HL-60 (cell line): ENCODE measurements around the gene JAML.

Experiments used
- CTCF ChIP-seq: IDR thresholded peaks from one replicate; pipeline ENCODE4 v1.5.1; 2011; ENCODE audit warnings: low read length, control low read depth, inconsistent platforms; ENCODE audit not compliant: insufficient read depth
- POLR2AphosphoS5 ChIP-seq: IDR thresholded peaks from 2 replicates; pipeline ENCODE4 v1.6.1; 2012; ENCODE audit warnings: low read depth
- REST ChIP-seq: IDR thresholded peaks from 2 replicates; pipeline ENCODE4 v1.6.1; 2012; ENCODE audit warnings: low read depth; ENCODE audit not compliant: insufficient replicate concordance

- TF ChIP-seq REST = no peak
- TF ChIP-seq CTCF = no peak
- no peak for TF ChIP-seq POLR2AphosphoS5
Observed at GRCh38 chr11:118260353-118260752, 35.5 kb upstream of the JAML start.
